Medulla oblongata (tissue), 1 donor: ENCODE data around the gene STK32A.
A peak's percentile ranks its signal among the peaks of the same experiment; 100 is the strongest.

Source experiments
- DNase-seq: peaks from one replicate; pipeline ENCODE4 v3.0.0-alpha.2; 2015; ENCODE audit errors: extremely low spot score

STK32A gene

GRCh38 chr5:147391781-147392180 lies 157.0 kb downstream of the STK32A start:
- peak; percentile 38 for DNase-seq

DNA sequence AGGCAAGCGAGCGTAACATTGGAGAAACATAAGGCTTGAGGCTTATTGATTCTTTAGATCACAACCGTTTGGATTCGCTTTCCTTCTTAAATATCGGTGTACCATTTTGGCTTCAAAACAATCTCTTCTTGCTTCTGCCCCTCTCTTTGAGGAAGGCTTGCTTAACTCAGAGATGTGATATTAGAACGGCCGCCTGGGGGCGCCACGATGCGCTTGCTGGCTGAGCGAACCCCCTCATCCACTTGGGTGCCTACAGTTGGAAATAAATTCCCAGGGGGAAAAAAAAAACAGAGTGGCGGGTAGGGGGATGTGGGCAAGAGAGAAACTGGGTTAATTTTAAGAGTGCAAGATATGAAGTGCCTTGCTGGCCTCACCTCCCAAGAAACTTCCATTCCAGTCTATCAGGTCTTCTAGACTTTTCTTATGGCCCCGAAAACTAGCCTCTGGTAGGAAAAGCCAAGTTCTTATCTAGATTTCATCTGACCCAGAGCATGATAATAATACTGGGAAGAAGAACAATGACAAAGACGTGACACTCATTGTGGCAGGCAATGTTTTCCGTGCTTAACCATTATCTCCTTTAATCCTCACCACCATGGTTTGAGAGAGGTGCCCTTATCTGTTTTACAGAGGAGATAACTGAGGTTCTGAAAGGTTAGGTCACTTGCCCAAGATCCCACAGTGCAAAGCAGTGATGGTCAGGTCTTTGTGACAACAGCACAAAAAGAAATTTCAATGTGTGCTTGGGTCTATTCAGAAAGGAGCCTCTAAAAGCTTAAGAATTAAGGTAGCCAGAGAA lies 159.2 kb downstream of the STK32A start:
- no peak for DNase-seq

DNA sequence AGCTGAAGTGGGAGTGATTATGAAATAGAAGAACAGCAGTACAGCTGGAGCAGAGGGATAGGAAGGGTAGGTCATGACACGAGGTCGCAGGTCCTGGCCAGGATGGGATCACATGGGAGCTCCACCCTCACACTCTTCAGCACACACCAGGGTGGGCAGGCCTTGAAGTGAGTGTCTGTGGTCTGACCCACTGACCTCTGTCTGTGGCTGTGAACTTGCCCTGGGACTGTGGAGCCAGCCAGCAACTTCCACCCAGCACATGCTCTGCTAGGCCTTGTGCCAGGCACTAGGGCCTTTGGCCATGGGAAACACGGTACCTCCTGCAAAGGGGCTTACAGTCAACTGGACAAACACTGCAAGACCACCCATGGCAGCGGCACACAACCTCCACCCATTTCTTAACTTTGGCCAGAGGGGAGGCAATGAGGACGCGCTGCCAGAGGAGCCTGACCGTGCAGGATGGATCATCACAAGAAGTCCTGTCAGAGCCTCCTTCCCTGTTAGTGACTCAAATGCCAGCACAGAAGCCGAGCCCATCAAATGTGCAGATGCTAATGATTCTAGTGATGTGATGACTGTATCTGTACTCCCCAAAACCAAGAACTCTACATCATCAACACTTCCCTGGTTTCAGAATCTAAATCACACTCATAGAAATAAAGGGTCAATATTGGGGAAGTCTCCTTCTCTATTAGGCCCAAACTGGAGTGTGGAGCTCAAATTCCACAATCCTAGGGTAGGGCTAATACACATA lies 161.4 kb downstream of the STK32A start:
- no peak for DNase-seq

DNA sequence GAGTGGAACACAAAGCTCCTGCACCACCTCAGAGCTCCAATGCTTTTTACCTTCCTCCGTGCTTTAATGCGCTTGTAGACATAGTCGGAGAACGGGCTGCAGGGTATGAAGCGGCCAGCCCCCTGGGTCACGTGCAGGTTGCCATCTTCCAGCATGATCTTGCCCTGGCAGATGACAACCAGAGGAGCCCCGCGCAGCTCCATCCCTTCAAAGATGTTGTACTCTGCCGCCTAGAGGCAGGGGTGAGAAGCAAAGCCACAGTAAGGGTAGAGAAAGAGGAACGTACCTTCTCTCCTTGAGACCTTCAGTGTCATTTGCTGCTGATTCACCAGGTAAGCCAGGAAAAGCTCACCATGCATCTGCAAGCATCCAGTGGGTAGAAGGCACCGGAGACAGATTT lies 162.8 kb downstream of the STK32A start:
- DNase-seq = no peak

DNA sequence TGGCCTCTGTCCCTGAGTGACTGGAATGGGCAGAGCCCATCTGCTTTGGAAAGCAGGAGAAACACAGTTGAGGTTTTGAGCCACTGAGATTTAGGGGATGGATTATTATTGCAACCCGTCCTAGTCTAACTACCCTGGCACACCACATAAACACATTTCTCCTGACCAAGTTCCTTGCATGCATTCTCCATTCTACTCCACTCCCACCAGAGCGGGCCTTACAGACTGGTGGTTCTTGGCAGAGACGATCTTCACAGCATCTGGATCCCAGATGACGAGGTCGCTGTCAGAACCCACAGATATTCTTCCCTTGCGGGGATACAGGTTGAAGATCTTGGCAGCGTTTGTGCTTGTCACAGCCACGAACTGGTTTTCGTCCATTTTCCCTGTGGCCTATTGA lies 164.0 kb downstream of the STK32A start:
- no peak for DNase-seq

- no peak for DNase-seq
Observed at GRCh38 chr5:147400126-147400809, 165.4 kb downstream of the STK32A start.

GRCh38 chr5:147400881-147401280 lies 166.1 kb downstream of the STK32A start:
- DNase-seq = no peak

DNA sequence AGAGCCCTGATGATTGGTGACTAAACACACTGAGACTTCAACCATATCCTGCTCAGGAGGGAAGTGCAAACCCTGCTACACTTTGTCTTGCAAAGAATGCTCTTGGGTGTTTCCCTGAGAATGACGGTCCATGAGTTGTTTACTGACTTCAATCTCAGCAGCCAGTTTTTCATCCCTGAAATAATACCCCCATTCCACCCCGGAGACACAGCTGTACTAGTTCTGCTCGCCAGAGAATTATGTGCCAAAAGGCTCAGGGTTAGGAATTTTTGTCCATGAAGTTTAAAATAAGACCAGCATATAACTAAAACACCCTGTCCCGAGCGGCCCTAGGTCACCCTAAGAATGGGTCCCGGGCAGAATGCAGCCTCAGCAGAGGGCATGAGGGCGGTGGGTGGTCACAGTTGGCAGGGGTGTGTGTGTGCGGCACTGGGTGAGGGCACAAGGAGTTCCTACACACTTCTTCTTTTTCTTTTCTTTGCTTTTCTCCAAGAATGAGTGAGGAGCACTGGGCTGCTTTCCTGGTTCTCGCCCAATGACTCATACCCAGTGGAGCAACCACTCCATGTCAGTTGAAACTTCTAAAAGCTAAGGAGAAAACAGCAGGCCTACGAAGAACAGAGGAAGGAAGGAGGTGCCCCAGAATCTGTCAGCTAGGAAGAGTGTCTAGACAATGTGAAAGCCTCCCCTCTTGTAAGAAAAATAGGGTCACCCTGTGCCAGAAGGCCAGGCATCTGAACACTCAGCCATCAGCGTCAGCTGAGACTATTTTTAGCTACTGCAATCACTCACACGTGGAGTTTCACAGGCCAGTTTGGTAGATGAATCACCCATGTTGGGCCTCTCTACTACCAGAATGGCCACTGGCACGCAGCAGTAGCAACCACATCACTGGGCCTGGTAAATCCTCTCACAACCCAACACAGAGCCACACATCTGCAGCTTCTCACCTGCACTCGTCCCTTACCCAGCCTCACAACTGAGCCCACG lies 169.1 kb downstream of the STK32A start:
- DNase-seq = peak; percentile 57

DNA sequence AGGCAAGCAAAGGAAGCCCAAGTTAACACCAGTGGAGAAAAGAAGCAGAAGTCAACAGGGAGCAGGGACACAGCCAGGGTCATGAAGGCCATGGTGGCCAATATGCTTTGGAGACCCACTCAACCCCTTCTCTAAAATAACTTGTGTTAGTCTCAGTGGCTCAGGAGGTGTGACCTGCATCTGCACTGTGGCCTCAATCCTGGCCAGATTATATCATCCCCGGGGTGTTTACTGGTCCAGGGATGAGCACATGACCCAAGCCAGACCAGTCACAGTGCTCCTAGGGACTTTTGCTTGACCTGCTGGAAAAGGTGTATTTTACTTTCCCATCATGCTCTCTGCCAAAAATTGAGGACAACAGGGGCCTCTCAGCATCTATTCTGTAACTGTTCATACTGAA lies 169.9 kb downstream of the STK32A start:
- no peak for DNase-seq

GRCh38 chr5:147406636-147407035 lies 171.8 kb downstream of the STK32A start:
- no peak for DNase-seq

- DNase-seq = no peak
Observed at GRCh38 chr5:147407094-147407681, 172.4 kb downstream of the STK32A start.

DNA sequence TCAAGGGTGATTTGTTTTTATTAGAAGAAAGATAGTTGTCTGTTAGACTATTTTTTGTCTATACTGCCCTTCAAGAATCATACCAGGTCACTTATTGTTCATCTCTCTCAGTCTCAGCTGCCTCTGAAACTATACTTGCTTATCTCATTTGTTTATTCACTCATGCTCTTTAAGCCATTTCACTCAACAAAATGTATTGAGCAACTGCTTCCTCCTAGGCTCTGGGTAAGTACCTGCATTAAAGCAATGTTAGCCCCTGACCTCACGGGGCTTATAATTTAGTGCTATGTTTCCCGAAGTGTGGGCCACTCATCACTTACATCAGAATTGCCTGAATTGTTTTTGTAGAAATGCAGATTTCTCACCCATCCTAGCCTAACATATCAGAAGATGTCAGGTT lies 174.2 kb downstream of the STK32A start:
- DNase-seq = no peak

DNA sequence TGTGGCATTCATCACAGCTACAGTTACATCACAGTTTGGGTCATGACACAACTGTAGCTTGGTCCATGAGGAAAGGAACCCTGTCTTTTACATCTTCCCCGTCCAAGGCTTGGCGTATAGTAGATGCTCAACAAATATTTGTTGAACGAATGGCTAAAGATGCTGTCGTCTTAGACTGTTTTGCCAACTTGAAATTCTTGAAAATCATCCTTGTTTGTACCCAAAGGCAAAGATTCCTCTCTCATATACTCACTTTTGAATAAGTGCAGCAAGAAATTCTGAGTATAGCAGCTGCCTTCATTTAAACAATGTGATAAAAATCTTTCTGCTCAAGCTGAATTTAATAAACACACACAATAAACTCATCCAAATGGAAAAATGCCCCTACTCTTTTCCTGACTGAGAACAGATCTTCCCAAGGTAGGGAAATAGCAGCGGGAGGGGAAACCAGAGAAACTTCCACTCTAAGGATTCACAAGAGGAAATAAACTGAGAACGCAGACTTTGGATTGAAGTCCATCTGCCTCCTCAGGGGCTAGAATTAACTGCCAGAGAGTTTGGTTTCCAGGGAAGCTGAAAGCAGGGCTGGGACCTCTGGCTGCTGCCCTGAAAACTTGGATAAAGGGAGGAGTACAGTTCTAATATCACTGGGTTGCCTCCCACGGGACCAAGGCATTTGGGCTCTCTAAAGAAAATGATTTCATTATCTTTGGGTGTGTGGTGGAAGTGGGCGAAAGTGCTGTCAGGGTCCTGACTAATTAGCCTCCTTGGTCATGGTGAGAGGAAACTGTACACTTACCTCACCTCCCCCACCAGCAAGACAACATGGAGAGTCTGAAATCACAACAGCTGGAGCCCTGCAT lies 175.9 kb downstream of the STK32A start:
- DNase-seq = peak; percentile 49

DNA sequence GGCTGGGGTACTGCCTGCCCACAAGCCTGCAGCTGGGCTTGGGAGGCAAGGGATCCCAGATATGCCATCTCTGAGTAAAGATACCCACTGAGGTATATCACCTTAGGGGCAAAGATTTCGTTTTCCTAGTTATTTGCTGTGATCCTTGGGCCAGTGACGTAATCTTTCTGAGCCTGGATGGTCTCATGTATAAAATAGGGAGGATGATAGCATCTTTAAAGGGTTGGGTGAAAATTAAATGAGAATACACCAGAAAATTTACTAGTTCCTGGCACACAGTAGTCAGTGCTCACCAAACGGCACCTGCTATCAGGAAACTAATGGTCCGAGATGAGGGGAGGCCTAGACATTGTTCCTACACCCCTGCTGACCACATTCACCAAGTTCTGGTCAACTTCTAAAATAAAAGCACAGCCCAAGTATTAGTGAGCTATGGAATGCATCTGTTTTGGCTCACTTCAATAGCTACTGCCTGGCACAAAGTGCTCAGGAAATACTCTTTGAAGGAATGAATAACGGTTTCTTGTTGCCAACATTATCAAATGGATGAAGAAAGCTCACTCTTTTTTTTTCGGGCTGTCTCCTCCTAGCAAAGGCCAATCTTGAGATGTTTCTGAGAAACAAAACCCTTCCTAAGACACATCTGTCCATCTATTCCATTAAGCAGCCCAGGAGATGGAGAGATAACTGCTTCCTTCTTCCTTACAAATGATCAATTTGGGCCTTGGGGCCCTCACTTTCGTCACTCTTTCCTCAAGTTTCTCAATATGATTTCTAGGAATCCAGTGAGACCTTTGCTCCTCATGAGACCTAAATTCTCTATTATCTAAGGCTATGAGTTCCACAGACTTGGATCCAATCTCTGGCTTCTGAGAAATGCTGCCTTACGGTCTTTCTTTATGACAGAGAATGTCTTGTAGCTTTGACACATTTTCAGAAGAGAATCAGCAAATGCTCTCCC lies 176.8 kb downstream of the STK32A start:
- no peak for DNase-seq

DNA sequence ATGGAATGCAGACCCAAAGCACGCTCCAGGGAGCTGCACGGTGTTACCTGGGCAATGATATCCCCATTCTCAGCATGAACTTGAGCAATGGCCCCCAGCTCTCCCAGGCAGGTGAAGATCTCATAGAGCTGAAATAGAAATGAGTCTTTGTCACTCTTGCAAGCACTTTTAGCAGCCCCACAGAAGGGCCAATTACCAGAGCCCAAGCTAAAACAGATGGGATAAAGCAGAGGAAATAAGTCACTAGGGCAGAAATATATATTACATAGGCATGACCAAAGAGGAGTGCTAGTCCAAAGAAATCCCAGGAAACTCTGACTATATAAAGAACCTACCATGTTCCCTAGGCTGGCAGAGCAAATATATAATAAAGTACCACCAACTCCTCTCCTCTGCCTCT lies 177.7 kb downstream of the STK32A start:
- DNase-seq = no peak

GRCh38 chr5:147413266-147413665 lies 178.4 kb downstream of the STK32A start:
- DNase-seq = no peak

- DNase-seq = no peak
Observed at GRCh38 chr5:147415651-147416050, 180.8 kb downstream of the STK32A start.

DNA sequence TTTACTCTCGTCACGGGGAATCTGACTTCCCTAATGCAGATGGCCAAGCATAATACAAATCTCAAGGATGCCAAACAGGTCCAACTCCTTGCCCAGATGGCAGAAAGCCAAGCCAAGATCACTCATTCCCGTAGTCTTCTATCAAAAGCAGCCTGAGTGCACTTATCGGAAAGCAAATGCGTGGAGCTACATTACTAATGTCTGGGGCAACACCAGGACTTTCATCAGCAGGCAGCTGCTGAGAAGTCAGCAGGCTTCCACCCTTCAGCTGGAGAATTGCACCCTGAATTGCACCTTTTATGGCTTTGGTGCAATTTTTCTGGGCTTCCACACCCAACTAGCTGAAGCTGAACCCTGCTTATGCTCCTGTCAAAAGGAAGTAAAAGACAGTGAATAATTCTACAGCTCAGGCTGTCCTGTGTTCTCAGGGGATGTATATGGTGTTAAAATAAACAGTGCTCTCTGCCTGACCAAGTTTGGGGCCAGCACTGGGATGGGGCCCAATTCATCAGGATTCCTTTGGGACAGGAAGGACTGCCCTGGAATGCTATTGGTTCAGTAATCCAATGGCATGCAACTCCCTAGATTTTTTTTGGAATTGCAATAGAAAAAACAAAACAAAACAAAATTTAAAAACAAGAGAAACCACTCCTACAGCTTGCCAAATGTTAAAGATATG lies 182.4 kb downstream of the STK32A start:
- DNase-seq = peak; percentile 10
